Gastroesophageal sphincter (tissue), 3 donors: ENCODE data around the gene TSSK3.

Experiments
- CTCF ChIP-seq, 4 experiments: fragments of 200-600 bp in 2 of 4; fragments of 450-650 bp in 2 of 4; sonication (generic) in 1 of 4; IDR thresholded peaks; one replicate each; pipeline ENCODE4 v1.5.1; 2017 to 2019; ENCODE audit warnings: antibody characterized with exemption in 4 of 4, mild to moderate bottlenecking in 2 of 4, moderate library complexity in 2 of 4
- EP300 ChIP-seq: sonication (generic); formaldehyde crosslinking; IDR thresholded peaks from one replicate; pipeline ENCODE4 v1.6.1; 2017; ENCODE audit warnings: antibody characterized with exemption, mild to moderate bottlenecking

GRCh38 chr1:32376199-32376598 is 13.9 kb downstream of the TSSK3 start:
- TF ChIP-seq CTCF (IDR thresholded peaks at IDR 0.05) = no peak
- no peak for TF ChIP-seq EP300
